Dedifferentiated amniotic fluid mesenchymal stem cell (primary cell): Measurements from ENCODE around the gene CSF3R.

Experiments used
- DNase-seq: peaks from one replicate; pipeline ENCODE4 v3.0.0-alpha.2; 2016; ENCODE audit errors: extremely low spot score

Gene CSF3R

GRCh38 chr1:36420409-36420808, 62.3 kb downstream of the CSF3R start:
- DNase-seq = no peak

GRCh38 chr1:36419569-36419968, 63.1 kb downstream of the CSF3R start:
- DNase-seq = no peak

GRCh38 chr1:36419140-36419539, 63.6 kb downstream of the CSF3R start:
- DNase-seq = no peak

GRCh38 chr1:36417931-36418330, 64.8 kb downstream of the CSF3R start:
- DNase-seq = no peak
